ENCODE results near the gene PIK3CD. TPM values are rescaled to one million over a fixed set of nuclear protein-coding genes. Genes with fewer than 3 reads are reported as not detected.

The PIK3CD gene
- total and polyA plus RNA-seq, 8 donors = 2.8 to 74.1 (median 5.4) TPM

DNA sequence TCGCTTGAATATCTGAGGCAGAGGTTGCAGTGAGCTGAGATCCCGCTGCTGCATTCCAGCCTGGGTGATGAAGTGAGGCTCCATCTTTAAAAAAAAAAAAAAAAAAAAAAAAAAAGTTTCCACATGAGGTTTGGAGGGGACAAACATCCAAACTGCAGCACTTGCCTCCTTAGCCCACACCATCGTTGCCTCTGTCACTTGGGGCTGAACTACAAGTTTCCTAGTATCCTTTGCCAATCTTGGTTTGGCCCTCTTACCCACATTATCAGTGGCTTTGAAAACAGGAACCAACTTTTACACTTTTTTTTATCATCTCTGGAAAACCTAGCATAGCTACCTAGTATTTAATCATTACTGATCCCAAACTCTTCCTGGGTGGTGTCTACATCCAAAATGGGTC is 113.0 kb downstream of the PIK3CD start:
- peaks cover 0 to 21% (median 10%) of the 10 kb centered on the region in 4 donors for H3K4me1 ChIP-seq
- no peak overlapping the region for H3K27ac ChIP-seq
- no peaks in the 10 kb centered on the region for H3K27me3 ChIP-seq
- no peak overlapping the region for H3K4me3 ChIP-seq
- H3K9me3 ChIP-seq = no peaks in the 10 kb centered on the region
- TF ChIP-seq POLR2AphosphoS5 (IDR thresholded peaks at IDR 0.05) = no peak
- no peak for TF ChIP-seq POLR2A (IDR thresholded peaks at IDR 0.05)
- TF ChIP-seq, protein P1, sequence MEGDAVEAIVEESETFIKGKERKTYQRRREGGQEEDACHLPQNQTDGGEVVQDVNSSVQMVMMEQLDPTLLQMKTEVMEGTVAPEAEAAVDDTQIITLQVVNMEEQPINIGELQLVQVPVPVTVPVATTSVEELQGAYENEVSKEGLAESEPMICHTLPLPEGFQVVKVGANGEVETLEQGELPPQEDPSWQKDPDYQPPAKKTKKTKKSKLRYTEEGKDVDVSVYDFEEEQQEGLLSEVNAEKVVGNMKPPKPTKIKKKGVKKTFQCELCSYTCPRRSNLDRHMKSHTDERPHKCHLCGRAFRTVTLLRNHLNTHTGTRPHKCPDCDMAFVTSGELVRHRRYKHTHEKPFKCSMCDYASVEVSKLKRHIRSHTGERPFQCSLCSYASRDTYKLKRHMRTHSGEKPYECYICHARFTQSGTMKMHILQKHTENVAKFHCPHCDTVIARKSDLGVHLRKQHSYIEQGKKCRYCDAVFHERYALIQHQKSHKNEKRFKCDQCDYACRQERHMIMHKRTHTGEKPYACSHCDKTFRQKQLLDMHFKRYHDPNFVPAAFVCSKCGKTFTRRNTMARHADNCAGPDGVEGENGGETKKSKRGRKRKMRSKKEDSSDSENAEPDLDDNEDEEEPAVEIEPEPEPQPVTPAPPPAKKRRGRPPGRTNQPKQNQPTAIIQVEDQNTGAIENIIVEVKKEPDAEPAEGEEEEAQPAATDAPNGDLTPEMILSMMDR (IDR thresholded peaks at IDR 0.05) = no peak
- no peak for TF ChIP-seq EP300 (IDR thresholded peaks at IDR 0.05)
- H3K36me3 ChIP-seq = peaks cover 0 to 12% (median 2%) of the 10 kb centered on the region in 4 donors
- 63 to 83% (median 77%) methylated on average over 3 of the region's 3 CpGs for WGBS, 5 donors
- intact Hi-C loops (cut with DNase I; ENCODE audit: low total_unique reads) = no loop called here
- no peak for DNase-seq

DNA sequence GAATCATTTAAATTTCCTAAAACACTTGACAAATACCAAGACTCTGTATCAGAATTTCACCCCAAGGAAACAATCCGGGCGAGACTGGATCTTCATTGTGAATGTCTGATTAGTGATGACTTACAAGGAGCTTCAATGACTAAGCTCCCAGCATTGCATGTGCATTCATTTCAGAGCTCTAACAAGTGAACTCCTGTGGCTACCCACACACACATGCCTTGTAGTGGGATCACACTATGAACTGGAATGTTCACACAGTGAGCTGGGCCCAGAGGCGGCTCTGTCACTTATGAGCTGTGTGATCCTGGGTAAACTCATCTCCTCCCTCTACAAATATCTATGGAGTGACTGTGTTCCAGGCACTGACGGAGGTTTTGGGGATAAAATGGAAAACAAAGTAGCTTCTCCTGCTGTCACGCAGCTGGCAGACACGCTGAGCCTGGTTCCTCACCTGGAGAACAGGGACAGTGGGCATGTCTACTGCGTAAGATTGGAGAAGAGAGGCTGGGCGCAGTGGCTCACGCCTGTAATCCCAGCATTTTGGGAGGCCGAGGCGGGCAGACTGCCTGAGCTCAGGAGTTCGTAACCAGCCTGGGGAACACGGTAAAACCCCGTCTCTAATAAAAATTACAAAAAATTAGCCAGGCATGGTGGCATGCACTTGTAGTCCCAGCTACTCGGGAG is 115.4 kb downstream of the PIK3CD start:
- DNase-seq = no peak
- intact Hi-C loops (cut with DNase I; ENCODE audit: low total_unique reads) = no loop called here
- Histone ChIP-seq H3K9me3 (no peaks in the 10 kb centered on the region), H3K27ac (no peak overlapping the region), H3K4me3 (no peak overlapping the region), H3K4me1 (peaks cover 0 to 22% (median 9%) of the 10 kb centered on the region in 4 donors), H3K27me3 (no peaks in the 10 kb centered on the region), H3K36me3 (peaks cover 0 to 16% (median 11%) of the 10 kb centered on the region in 4 donors)
- TF ChIP-seq EP300 (IDR thresholded peaks at IDR 0.05) (no peak), POLR2AphosphoS5 (IDR thresholded peaks at IDR 0.05) (peak in 1 of 3 donors; percentile 22)
- whole genome bisulfite sequencing, 5 donors = 91 to 95% (median 94%) methylated on average over 15 of the region's 15 CpGs

DNA sequence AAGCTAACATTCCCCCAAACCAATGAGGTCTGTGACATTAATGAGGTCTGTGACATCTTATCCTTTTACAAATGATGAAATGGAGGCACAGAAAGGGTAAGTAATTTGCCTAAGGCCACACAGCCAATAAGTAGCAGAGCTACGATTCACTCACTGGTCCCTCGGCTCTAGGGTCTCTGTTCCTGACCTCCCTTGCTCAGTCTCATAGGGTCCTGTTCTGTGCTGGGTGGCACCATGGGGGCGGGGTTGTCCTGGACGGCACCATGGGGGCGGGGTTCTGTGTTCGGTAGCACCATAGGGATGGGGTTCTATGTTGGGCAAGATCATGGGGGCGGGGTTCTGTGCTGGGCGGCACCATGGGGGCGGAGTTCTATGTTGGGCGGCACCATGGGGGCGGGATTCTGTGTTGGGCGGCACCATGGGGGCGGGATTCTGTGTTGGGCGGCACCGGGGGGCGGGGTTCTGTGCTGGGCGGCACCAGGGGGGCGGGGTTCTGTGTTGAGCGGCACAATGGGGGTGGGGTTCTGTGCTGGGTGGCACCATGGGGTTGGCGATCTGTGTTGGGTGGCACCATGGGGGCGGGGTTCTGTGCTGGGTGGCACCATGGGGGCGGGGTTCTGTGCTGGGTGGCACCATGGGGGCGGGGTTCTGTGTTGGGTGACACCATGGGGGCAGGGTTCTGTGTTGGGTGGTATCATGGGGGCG is 116.6 kb downstream of the PIK3CD start:
- intact Hi-C loops (cut with DNase I; ENCODE audit: low total_unique reads) = no loop called here
- no peaks in the 10 kb centered on the region for H3K9me3 ChIP-seq
- no peaks in the 10 kb centered on the region for H3K27me3 ChIP-seq
- TF ChIP-seq POLR2AphosphoS5 (IDR thresholded peaks at IDR 0.05) (no peak), POLR2A (IDR thresholded peaks at IDR 0.05) (no peak), EP300 (IDR thresholded peaks at IDR 0.05) (no peak)
- TF ChIP-seq, protein P1 (IDR thresholded peaks at IDR 0.05) = no peak
- DNase-seq = no peak
- H3K4me3 ChIP-seq = no peak overlapping the region
- 91 to 97% (median 95%) methylated on average over 20 to 24 of the region's 24 CpGs for WGBS, 5 donors
- H3K36me3 ChIP-seq = peaks cover 8 to 26% (median 20%) of the 10 kb centered on the region in 4 donors
- H3K27ac ChIP-seq = no peak overlapping the region
- H3K4me1 ChIP-seq = peaks cover 0 to 22% (median 9%) of the 10 kb centered on the region in 4 donors

DNA sequence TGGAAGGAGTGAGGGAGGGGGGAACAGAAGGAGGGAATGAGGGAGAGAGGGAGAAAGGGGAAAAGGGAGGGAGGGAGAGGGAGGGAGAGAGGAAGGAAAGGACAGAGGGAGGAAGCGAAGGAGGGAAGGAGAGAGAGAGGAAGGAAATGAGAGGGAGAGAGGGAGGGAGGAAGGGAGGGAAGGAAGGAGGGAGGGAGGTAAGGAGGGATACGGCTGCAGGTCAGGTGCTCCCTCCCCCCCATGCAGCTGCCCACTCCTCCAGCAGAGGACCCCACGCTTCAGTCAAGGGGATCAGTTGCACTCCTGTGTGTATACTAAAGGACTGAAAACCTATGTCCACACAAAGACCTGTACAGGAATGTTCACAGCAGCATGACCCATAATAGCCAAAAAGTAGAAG is 117.5 kb downstream of the PIK3CD start:
- Histone ChIP-seq H3K9me3 (no peaks in the 10 kb centered on the region), H3K27me3 (no peaks in the 10 kb centered on the region), H3K27ac (no peak overlapping the region), H3K4me3 (no peak overlapping the region), H3K36me3 (peaks cover 8 to 28% (median 20%) of the 10 kb centered on the region in 4 donors), H3K4me1 (peaks cover 0 to 22% (median 9%) of the 10 kb centered on the region in 4 donors)
- TF ChIP-seq POLR2A (IDR thresholded peaks at IDR 0.05) = no peak
- no peak for TF ChIP-seq POLR2AphosphoS5 (IDR thresholded peaks at IDR 0.05)
- TF ChIP-seq EP300 (IDR thresholded peaks at IDR 0.05) = no peak
- TF ChIP-seq, protein P1 (IDR thresholded peaks at IDR 0.05) = no peak
- no peak for DNase-seq
- intact Hi-C loops (cut with DNase I; ENCODE audit: low total_unique reads) = no loop called here
- 83 to 93% (median 85%) methylated on average over 3 of the region's 3 CpGs for WGBS, 5 donors
